ENCODE measurements around the gene LRRC8B.

DNA sequence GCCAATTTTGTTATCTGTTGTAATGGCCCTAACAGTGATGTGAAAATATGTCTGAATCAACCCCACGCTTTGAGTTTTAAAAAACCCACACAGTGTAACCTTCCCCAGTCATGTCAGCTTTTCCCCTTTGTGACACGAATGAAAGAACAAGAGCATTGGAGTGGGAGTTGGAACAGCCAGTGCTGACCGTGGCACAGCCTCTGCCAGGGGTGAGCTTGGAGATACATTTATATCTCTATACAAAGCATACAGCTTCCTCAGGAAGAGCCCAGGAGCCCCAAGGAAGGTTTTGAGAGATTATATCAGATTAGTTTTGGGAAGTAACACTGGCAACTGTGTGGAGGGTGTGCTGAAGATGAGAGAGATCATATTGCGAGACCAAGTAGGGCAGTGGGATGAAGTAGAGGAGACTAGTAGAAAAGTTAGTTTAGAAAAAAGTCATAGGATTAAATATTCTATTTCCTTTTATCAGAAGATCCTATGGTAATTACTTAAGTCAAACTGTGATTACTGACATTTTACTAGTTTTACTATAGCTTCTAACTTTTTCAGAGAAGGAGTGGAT is 15.9 kb downstream of the LRRC8B start:
- TF ChIP-seq ARNTL (CRISPR knock-in tag; IDR thresholded peaks at IDR 0.05; ENCODE audit: borderline replicate concordance, low read depth) (no peak), TCF4 (CRISPR knock-in tag; IDR thresholded peaks at IDR 0.05; ENCODE audit: borderline replicate concordance) (no peak), OSR1 (CRISPR knock-in tag; IDR thresholded peaks at IDR 0.05) (no peak), ZFP3 (CRISPR knock-in tag; IDR thresholded peaks at IDR 0.05) (no peak), ZNF8 (CRISPR knock-in tag; IDR thresholded peaks at IDR 0.05) (no peak)
- TF ChIP-seq, protein P1, sequence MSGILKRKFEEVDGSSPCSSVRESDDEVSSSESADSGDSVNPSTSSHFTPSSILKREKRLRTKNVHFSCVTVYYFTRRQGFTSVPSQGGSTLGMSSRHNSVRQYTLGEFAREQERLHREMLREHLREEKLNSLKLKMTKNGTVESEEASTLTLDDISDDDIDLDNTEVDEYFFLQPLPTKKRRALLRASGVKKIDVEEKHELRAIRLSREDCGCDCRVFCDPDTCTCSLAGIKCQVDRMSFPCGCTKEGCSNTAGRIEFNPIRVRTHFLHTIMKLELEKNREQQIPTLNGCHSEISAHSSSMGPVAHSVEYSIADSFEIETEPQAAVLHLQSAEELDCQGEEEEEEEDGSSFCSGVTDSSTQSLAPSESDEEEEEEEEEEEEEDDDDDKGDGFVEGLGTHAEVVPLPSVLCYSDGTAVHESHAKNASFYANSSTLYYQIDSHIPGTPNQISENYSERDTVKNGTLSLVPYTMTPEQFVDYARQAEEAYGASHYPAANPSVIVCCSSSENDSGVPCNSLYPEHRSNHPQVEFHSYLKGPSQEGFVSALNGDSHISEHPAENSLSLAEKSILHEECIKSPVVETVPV (CRISPR knock-in tag; IDR thresholded peaks at IDR 0.05): no peak
- TF ChIP-seq, protein P2, sequence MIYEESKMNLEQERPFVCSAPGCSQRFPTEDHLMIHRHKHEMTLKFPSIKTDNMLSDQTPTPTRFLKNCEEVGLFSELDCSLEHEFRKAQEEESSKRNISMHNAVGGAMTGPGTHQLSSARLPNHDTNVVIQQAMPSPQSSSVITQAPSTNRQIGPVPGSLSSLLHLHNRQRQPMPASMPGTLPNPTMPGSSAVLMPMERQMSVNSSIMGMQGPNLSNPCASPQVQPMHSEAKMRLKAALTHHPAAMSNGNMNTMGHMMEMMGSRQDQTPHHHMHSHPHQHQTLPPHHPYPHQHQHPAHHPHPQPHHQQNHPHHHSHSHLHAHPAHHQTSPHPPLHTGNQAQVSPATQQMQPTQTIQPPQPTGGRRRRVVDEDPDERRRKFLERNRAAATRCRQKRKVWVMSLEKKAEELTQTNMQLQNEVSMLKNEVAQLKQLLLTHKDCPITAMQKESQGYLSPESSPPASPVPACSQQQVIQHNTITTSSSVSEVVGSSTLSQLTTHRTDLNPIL (CRISPR knock-in tag; IDR thresholded peaks at IDR 0.05; ENCODE audit: low read depth): no peak

Measured in SK-N-SH treated with all-trans-retinoic acid at 6 μM for 48 hours (cell line).